Measurements from ENCODE around the gene FGF18. TPM values are rescaled to one million over a fixed set of nuclear protein-coding genes. Genes with fewer than 3 reads are reported as not detected.
"Not testable (repeated sequence)": the region's sequence is repeated elsewhere in the genome, so short reads cannot be mapped to it uniquely, and the experiment has no call there.

FGF18 gene
- total and polyA plus RNA-seq, 2 donors = 1.0 to 1.4 TPM

GRCh38 chr5:171409164-171410136, 10.0 kb upstream of the FGF18 start:
- Histone ChIP-seq H3K36me3 (ENCODE audit: insufficient read depth) (peaks cover 5% of the 10 kb centered on the region), H3K27ac (ENCODE audit: low read depth) (no peak overlapping the region), H3K4me3 (ENCODE audit: low read depth, low read length) (no peak overlapping the region), H3K4me1 (ENCODE audit: insufficient read depth) (no peaks in the 10 kb centered on the region)
- WGBS = 88% methylated on average over 8 of the region's 8 CpGs
- no peak for DNase-seq (ENCODE audit: extremely low spot score)

- 26% methylated on average over 1 of the region's 1 CpG for WGBS
- no peak overlapping the region for H3K4me3 ChIP-seq (ENCODE audit: low read depth, low read length)
- no peak overlapping the region for H3K27ac ChIP-seq (ENCODE audit: low read depth)
- H3K36me3 ChIP-seq (ENCODE audit: insufficient read depth) = peaks cover 3% of the 10 kb centered on the region
- no peaks in the 10 kb centered on the region for H3K4me1 ChIP-seq (ENCODE audit: insufficient read depth)
- no peak for DNase-seq (ENCODE audit: extremely low spot score)
These were observed 9.3 kb upstream of the FGF18 start for GRCh38 chr5:171410181-171410580.

- Histone ChIP-seq H3K4me3 (ENCODE audit: low read depth, low read length) (no peak overlapping the region), H3K4me1 (ENCODE audit: insufficient read depth) (no peaks in the 10 kb centered on the region), H3K27ac (ENCODE audit: low read depth) (no peak overlapping the region), H3K36me3 (ENCODE audit: insufficient read depth) (peaks cover 3% of the 10 kb centered on the region)
- WGBS = 92% methylated on average over 5 of the region's 5 CpGs
- no peak for DNase-seq (ENCODE audit: extremely low spot score)
These were observed 7.3 kb upstream of the FGF18 start for GRCh38 chr5:171412186-171412585.

GRCh38 chr5:171413153-171413910, 6.1 kb upstream of the FGF18 start:
- H3K36me3 ChIP-seq (ENCODE audit: insufficient read depth) = peaks cover 3% of the 10 kb centered on the region
- no peak overlapping the region for H3K27ac ChIP-seq (ENCODE audit: low read depth)
- no peaks in the 10 kb centered on the region for H3K4me1 ChIP-seq (ENCODE audit: insufficient read depth)
- no peak for DNase-seq (ENCODE audit: extremely low spot score)
- H3K4me3 ChIP-seq (ENCODE audit: low read depth, low read length) = no peak overlapping the region
- 95% methylated on average over 3 of the region's 3 CpGs for WGBS

- WGBS = 91% methylated on average over 5 of the region's 5 CpGs
- not testable (repeated sequence) for DNase-seq (ENCODE audit: extremely low spot score); H3K4me1 ChIP-seq (ENCODE audit: insufficient read depth); H3K4me3 ChIP-seq (ENCODE audit: low read depth, low read length); H3K27ac ChIP-seq (ENCODE audit: low read depth); H3K36me3 ChIP-seq (ENCODE audit: insufficient read depth)
These were observed 5.5 kb upstream of the FGF18 start for GRCh38 chr5:171413993-171414392.

- Histone ChIP-seq H3K36me3 (ENCODE audit: insufficient read depth) (peaks cover 3% of the 10 kb centered on the region), H3K27ac (ENCODE audit: low read depth) (no peak overlapping the region), H3K4me1 (ENCODE audit: insufficient read depth) (peaks cover 2% of the 10 kb centered on the region), H3K4me3 (ENCODE audit: low read depth, low read length) (no peak overlapping the region)
- 74% methylated on average over 9 of the region's 9 CpGs for WGBS
- DNase-seq (ENCODE audit: extremely low spot score) = no peak
These were observed 4.2 kb upstream of the FGF18 start for GRCh38 chr5:171415115-171415730.

GRCh38 chr5:171416160-171417049, 3.0 kb upstream of the FGF18 start:
- no peak overlapping the region for H3K27ac ChIP-seq (ENCODE audit: low read depth)
- H3K36me3 ChIP-seq (ENCODE audit: insufficient read depth) = peaks cover 3% of the 10 kb centered on the region
- H3K4me3 ChIP-seq (ENCODE audit: low read depth, low read length) = no peak overlapping the region
- H3K4me1 ChIP-seq (ENCODE audit: insufficient read depth) = peaks cover 2% of the 10 kb centered on the region
- no peak for DNase-seq (ENCODE audit: extremely low spot score)
- WGBS = 89% methylated on average over 11 of the region's 11 CpGs

GRCh38 chr5:171418316-171418981, 998 bp upstream of the FGF18 start:
- H3K4me3 ChIP-seq (ENCODE audit: low read depth, low read length) = peak overlapping the region; percentile 44

GRCh38 chr5:171419688-171420430, 412 bp downstream of the FGF18 start:
- Histone ChIP-seq H3K27ac (ENCODE audit: low read depth) (no peak overlapping the region), H3K4me3 (ENCODE audit: low read depth, low read length) (peak overlapping the region; percentile 44), H3K36me3 (ENCODE audit: insufficient read depth) (no peaks in the 10 kb centered on the region), H3K4me1 (ENCODE audit: insufficient read depth) (peaks cover 2% of the 10 kb centered on the region)
- under 1% methylated on average over 95 of the region's 95 CpGs for WGBS
- no peak for DNase-seq (ENCODE audit: extremely low spot score)

More at GRCh38 chr5:171418316-171418981, 998 bp upstream of the FGF18 start:
- 13% methylated on average over 26 of the region's 26 CpGs for WGBS
- peaks cover 2% of the 10 kb centered on the region for H3K4me1 ChIP-seq (ENCODE audit: insufficient read depth)
- no peaks in the 10 kb centered on the region for H3K36me3 ChIP-seq (ENCODE audit: insufficient read depth)
- DNase-seq (ENCODE audit: extremely low spot score) = peak; percentile 53
- no peak overlapping the region for H3K27ac ChIP-seq (ENCODE audit: low read depth)

- Histone ChIP-seq H3K4me1 (ENCODE audit: insufficient read depth) (peaks cover 2% of the 10 kb centered on the region), H3K27ac (ENCODE audit: low read depth) (no peak overlapping the region), H3K36me3 (ENCODE audit: insufficient read depth) (no peaks in the 10 kb centered on the region), H3K4me3 (ENCODE audit: low read depth, low read length) (peak overlapping the region; percentile 13)
- peak; percentile 77 for DNase-seq (ENCODE audit: extremely low spot score)
- 1% methylated on average over 65 of the region's 65 CpGs for WGBS
These were observed 1.2 kb downstream of the FGF18 start for GRCh38 chr5:171420431-171421241.

All from urinary bladder (tissue), 4 donors.